Islet precursor cell (in vitro differentiated cells): ENCODE measurements around the gene AFTPH.
"Not testable (repeated sequence)": the region's sequence is repeated elsewhere in the genome, so short reads cannot be mapped to it uniquely, and the experiment has no call there.

Source experiments
- DNase-seq: peaks from one replicate; pipeline ENCODE4 v3.0.0-alpha.2; 2018

AFTPH gene

DNA sequence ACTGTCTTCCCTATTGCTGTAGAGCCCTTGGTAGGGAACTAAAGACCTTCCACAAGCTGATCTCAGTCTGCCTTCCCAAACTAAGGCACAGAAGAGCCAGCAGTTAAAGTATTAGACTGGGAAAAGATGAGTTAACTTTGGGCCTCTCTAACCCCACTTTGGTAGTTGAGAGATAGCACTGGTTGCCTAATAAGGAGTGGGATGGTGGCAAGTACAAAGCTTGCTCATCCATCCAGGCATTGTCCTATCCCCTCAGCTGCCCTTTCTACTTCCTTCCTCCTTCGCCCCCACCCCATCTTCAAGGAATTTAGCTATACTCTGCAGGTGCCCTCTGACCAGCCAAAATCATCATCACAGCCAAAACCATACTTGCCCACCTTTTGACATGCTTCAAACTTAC, 22.2 kb upstream of the AFTPH start:
- DNase-seq = no peak

DNA sequence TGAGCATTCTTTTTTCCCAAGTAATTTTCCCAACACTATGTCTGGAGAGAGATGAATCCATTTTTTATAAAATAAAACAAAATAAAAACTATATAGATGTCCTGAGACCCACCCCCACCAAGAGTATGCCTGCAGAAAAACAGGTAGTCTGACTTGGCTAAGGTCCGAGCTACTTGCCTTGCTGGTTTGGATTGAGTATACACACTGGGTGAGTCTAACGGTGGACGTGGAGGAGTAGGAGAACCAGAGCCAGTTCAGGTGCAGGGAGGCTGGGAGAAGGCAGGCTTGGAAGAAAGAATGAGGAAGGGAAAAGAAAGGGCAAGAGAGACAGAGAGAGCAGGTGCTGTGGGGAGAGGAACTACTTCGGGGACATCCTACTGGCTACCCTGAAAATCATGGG, 21.3 kb upstream of the AFTPH start:
- DNase-seq = no peak

DNA sequence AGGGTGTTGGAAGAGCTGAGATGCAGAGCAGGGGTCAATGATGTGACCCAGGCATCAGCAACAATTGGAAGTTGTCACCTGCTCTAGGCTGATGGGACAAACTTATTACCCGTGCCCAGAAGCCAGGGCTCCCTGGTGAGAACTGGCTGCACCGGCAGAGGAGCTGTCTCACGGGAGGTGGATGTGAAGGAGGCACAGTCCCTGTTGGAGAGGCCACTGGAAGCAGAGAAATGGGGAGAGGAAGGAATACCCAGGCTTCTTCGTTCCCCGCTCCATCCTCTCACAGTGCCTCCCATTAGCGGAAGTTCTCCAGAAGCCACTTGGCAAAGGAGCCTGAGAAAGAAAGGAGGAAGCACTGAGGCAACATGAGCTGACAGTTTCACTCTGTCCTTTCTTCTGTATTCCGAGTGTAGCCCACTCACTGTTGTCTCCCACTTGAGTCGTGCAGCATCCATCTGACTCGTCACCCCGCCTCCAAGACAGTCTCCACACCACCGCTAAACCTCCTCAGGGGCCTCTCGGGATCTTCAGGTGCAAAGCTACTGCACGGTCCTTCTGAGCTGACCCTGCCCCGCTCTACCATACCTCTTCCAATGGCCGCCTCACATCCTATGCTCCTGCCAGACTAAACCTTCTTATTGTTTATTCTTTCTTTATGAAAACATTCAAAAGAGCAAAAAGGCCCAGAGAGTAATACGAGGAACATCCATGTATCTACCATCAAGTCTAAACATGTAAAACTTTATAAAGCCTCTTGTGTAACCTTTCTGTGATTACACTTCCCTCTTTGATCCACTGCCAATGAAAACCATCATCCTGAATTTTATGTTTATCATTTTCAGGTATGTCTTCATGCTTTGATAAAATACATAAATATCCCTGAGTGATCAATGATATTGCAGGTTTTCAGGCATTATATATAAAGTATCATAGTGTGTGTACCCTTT, 19.1 kb upstream of the AFTPH start:
- no peak for DNase-seq

DNA sequence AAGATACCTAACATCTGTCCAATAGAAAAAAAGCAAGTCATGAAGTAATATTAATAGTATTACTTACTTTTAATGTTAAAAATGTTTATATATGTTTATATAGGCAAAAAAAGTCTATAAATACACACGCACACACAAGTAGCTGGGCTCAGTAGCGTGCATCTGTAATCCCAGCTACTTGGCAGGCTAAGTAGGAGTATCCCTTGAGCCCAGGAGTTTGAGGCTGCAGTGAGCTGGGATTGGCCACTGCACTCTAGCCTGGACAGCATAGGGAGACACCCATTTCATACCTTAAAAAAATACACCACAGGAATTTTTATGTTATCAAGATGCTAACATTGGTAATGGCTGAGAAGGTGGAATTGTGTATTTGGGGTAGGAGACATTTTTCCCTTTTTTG, 17.4 kb upstream of the AFTPH start:
- DNase-seq = no peak

DNA sequence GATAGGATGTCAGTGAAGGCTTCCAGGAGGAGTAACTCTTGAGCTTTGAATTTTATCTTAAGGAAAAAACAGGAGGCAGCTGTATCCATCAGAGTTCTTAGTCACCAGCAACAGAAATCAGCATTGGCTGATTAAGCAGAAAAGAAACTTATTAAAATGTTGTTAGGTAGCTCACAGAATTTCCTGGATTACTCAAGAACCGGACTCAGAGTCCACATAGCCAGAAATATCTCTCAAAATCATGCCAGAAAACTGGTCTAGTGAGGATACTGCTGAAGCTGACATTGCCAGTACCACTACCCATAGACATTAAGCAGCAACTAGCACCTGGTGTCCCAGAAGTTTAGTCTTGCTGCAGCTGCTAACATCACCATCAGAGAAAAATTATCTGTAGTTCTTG, 10.1 kb upstream of the AFTPH start:
- DNase-seq = no peak

DNA sequence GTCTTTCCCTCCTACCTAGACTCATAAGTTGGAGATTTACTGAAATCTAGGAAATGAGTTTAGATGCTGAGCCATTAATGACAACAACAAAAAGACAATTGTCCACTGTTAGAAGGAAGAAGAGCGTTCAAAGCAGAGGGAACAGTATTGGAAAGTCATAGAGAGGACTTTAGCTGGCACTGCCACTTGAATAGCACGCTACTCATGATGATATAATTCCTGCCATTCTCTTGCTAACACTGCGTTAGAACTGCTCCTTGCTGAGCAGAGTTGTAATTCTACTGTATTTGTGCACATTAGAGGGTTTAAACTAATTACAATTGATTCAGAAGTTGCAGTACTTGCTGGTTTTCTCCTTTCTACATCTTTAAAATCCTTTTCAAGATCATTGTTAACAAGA, 9.0 kb upstream of the AFTPH start:
- DNase-seq = no peak

DNA sequence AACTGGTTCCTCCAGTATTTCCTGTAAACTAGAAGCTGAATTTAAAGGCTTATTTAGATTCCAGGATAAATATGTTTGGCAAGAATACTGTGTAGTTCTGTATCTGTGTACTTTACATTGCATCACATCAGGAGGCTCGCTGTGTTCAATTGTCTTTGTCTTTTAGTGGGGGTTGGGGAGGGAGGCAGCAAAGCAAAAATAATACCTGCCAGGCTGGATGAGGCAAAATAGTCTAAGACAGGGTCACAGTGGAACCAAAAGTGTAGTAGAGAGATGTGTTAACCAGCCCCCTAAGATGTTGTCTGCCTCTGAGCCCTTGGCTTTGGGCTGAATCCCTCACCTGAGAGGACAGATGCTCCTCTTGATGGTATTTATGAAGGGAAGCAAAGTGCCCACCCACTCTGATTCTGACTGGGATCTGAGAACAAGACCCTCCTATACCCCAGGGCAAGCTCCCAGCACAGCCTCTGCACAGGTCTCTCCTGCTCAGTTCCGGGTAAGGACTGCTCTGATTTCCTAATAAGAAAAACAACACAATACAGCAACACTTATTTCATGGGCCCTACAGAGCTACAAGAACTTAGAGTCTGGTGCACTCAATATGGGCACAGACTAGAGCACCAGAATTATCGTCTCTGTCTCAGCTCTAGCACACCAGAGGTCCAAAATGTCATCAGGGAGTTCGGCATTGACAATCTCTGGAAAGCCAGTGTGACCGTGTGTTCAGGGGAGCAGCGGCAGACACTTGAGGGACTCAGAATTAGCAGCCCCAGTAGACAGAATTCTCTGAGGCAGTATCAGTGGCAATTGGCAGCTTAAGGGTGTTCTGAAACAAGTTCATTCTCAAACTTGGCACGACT, 7.2 kb upstream of the AFTPH start:
- DNase-seq = no peak

DNA sequence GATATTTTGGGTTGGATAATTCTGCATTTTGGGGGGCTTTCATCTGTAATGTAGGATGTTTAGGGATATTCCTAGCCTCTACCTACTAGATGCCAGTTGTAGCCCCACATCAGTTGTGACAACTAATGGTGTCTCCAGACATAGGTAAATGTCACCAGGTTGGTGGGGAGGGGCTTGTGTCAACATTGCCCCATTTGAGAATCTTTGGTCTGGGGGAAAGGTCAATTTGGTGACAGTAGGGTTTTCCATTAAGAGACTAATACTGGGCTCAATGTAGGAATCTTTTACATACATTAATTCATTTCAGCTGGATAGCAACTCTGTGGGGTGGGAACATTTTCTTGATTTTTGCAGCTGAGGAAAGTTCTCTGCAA, 6.6 kb upstream of the AFTPH start:
- no peak for DNase-seq

DNA sequence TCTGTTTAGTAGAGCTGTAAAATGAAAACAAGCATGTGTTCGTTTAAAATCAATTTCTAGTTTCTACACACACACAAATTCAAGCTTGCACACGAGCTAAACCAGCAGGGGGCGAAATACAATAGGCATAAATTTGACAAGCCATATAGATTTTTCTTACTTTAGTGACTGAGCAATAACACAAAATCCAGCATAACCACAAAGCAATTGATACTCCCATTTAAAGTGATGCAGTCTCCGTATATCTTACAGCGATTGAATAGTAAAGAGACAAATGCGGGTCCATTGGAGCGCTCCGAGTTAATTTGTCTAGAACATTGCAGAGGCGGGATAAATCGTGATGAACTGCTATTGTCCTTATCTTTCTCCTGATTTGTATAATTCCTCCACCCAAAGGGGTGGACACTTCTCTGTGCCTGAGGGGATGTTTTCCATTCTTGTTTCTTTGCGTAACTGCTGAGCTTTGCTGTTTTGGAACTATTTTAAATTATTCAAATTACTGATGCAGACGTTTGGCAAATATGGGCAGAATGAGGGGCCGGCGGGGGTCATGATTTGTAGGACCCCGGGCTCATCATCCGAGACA, 1.2 kb upstream of the AFTPH start:
- no peak for DNase-seq

DNA sequence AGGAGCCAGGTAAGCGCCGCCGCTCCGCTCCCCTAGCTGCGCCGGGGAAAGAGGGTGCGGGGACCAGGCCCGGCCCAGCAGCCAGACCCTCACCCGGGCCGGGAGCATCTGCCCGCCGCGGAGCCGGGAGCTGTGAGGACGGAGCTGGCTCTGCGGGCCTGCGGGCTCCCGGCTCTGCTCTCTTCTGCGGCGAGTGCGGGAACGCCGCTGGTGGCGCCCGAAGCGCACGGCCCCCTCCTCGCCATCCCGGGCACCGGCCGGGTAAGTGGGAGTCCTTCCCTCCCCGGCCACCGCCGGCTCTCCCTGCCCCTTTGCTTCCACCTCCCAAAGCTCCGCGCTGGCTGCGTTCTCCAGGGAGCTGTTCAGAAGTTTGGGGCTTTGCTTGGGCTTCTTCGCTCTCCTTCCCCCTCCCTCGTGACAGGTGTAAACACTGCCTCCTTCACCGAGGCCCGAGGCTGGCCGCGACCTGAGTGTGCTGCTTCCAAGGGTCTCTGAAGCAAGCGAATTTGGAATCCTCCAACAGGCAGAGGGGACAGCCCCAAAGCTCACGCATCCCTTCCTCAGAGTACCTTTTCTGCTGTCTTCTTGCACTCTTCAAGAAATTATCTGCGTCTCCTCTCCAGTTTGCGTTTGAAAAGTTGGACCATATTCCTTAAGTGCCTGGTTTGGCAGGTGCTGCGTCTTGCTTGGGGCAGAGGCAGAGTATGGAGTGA, 632 bp downstream of the AFTPH start:
- peak; percentile 75 for DNase-seq

DNA sequence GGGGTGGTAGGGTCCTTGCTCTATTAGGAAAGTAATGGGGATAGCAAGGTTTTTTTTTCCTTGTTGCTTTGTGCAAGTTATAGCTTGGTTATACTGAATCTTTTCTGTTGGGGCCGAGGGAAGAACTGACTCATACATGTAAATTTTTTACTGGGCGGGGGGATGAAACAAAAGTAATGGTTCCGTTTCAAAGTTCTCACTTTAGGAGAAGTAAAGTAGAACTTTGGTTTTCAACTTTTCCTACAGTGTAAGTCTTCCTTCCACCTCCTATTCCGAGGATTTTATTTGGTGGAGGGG, 1.1 kb downstream of the AFTPH start:
- no peak for DNase-seq

DNA sequence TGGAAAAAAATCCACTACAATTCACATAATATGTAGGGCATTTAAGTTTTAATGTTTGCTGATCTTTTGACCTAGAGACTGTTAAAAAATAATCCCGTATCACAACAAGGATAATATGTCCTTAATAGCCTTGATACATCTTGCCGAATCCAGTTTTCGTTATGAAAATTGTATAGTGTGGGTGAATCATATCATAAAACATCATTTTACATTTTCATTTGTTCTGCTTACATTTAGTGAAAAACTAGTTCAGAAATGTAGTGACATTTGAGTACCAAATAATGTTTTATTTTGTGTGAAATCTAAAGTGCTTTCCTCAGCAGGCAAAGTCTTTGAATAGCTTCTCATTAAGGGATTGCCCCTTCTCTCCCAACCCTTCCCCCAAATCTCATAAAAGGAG, 1.9 kb downstream of the AFTPH start:
- no peak for DNase-seq

DNA sequence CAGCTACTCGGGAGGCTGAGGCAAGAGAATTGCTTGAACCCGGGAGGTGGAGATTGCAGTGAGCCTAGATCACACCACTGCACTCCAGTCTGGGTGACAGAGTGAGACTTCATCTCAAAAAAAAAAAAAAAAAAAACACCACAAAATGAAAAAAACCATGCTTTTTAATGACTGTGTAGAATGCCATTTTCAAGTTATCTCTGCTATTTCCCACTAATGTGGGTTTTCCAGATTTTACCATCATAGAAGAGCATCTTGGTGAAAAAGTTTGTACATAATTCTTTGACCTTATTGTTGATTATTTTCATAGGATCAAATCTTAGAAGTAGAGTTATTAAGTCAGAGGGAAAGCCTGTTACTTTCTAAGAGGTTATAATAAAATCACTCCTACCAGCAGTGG, 6.8 kb downstream of the AFTPH start:
- not testable (repeated sequence) for DNase-seq

DNA sequence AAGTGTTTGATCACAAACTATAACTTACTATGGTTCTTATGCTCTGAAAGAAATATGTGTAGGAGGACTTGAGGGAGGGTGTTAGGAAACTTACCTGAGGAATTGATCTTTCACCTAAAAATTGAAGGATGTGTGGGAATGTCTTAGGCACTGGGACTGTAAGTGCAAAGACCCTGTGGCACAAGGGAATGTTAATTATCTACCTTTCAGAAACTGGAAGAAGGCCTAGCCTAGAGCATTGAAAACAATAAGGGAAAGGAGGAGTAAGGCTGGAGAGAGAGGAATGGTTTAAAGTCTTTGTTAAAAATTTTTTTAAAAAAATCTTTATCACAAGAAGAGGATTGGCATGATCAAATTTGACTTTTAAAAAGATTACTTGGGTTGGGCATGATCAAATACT, 7.9 kb downstream of the AFTPH start:
- no peak for DNase-seq

DNA sequence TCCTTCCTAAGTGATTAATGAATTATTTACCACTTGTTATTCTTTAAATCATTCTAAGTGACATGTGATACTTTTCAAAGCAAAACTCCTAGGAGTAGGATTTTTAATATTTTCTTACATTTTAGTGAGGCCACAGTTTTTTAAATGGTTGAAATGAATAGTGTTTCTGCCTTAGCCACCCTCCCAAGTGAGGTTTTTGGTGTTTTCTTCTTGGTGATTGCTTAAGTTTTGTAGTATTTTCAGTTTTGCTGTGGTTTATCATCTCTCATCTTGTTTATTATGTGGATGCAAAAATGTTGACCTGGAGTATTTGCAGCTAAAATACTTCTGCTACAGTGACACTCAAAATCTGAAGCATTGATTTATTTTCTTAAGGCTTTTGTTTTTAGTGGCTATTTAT, 9.8 kb downstream of the AFTPH start:
- DNase-seq = no peak

DNA sequence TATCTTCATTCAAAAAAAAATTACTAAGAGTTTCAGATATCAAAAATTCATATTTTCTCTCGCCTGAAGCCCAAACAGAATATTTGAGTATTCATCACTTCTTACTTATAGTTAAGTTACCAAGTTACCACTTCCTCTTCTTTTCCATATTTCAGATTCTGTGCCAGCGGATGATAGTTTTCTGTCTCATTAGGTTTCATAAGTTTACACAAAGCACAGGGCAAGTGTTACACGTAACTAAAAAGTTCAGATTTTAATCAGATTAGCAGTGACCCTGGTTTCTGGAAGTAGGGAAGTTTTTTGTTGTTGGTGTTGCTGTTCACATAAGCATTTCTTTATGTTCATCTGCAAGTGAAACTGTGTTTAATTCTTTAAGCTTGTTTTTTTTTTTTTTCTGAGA, 10.2 kb downstream of the AFTPH start:
- DNase-seq = no peak

DNA sequence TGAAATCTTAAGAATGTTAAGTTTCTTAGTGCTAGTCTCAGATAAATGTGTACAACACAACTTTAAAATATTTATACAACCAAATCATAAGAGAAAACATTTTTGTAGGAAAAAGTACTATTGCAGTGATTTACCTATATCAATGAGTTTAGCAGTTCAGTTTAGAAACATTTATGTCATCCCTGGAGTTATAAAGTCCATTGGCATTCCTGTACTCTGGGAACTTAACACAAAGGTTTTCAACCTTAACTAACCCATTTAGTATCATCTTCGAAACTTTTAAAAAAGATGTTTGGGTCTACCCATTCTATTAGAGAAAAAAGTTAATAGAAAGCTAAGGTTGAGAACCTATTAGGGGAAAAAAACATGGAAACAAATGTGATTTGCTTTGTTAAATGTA, 10.9 kb downstream of the AFTPH start:
- no peak for DNase-seq

DNA sequence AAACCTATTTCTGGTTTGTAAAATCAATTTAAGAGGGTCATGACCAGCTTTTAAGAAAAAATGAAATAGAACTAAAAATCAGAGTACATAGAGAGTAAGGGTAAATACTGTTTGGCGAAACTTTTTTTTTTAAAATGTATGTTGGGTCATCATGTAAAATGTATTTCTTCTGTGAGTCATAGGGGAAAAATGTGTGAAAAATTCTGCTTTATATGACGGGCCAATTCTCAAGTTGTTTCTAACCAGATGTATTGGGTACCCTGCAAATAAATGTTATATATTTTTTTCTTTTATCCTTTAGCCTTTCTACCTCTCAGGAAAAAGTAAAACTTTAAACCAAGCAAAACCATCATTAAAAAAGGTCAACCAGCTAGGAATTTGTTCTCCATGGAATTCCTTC, 13.9 kb downstream of the AFTPH start:
- DNase-seq = no peak

DNA sequence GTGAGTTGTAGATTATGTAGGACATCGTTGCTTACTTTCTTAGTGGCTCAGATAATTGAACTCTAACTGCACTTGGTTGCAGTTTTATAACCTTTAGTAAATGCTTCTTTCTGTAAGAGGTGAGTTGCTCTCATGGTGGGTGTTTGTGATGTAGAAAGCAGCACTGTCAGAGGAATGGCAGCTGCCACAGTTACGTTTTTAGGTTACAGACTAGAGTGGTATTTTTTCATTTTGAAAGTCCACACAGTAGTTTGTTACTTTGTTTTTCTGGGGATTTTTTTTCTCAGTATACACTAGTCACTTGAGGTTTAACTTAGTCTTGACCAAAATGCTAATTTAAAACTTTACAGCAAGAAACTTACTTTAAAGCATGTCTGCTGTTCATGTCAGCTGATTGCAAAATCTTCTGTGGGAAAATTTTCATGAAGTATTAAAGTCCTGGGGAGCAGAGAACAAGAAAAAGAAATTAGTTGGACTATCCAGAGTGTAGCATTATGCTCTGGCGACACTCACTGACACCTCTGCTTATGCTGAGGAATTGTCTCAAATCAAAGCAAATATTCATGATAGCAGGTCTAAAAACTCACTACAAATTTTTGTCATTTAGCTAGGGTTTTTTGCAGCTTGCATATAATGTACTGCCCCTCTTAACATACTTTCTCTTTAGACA, 14.8 kb downstream of the AFTPH start:
- no peak for DNase-seq

DNA sequence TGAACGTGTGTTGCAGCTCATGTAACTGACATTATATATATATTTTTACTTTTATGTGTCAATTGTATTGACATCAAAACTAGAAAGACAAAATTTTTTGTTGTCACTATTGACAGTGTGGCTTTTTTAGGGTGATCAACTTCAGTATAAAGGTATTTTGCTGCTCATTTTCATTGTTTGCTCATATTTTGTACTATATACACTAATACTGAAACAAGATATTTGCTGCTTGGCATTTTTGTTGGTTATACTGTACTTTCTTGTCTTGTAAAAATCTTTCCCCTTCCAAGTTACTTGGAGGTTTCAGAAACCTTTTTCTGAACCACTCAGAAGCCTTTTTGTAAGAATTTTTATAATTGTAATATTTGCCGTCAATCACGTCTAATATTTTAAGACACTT, 16.5 kb downstream of the AFTPH start:
- no peak for DNase-seq

DNA sequence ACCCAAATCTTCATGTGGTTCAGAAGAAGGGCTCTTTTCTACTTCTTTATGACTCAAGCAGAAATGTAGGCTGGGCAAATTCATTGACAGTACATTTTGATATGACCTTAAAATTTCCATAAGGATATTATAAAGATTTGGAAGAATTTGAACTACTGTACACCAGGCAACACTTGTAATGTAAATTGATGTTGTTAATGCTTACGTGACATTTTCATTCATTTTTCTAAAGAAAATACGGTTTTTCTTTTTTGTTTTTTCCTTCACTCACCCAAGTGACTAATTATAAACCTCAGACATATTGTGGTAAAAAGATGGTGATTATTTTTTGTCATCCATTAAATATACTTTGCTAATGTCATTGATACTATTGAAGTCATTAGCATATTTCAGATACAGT, 17.4 kb downstream of the AFTPH start:
- DNase-seq = no peak

DNA sequence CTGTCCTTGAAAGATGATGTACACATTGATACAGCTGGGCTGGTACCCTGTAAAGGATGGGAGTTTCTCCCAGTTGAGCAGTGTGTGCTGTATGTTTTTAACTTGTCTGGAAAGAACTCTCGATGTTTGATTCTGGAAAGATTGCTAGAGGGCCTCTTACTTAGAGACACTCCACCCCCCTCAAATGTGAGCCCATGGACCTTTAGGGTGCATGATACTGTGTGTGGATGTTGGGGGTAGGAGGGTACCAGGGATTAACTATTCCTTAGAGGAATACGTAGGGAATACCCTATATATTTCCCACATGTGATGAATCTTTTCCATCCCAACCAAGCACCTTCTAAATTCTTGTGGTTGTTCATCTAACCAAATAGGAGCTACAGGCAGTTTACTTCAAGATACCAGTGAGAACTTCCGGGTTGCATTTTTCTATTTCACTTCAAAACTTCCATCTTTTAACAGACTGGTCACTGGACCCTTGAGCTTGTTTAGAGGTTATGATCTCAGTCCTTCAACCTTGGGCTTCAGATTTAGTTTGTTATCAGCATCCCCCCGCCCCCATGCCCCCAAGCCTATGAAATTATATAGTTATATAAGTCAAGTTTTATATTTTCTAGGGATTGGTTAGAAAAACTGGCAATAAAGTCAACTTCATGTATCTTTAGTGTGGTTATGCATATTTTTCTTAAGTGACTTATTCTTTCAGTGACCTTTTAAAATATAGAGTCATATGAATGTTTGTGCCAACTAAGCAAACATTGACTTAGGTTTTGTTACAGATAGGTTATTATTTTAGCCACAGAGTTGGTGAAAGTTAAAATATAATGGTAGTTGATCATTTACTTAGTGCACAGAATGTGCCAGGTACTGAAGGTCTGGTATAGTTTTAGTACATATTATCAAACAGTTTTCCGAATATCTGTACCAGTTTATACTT, 18.2 kb downstream of the AFTPH start:
- no peak for DNase-seq
